HepG2 (cell line): Measurements from ENCODE around the gene GIPC3. TPM values are rescaled to one million over a fixed set of nuclear protein-coding genes. Genes with fewer than 3 reads are reported as not detected.

Experiments used
- ATAC-seq: fragments of 200-7000 bp; cut with Tn5 transposase; 3 replicates; pipeline ENCODE4 v1.9.1; 2020; ENCODE audit warnings: mild to moderate bottlenecking, moderate library complexity
- BruUV-seq: library from RNA; stranded (reverse); fragments of 400-500 nt; replicated peaks from 2 replicates; lab custom pipeline; 2021; lab: Mats Ljungman, UMichigan
- CTCF ChIA-PET: fragments of 300-600 bp; formaldehyde crosslinking; extraction: SDS; loops from one replicate; lab custom pipeline; 2021; ENCODE audit warnings: low total read pairs, inconsistent platforms, low intra/inter-chr PET ratio; lab: Yijun Ruan, JAX
- POLR2A ChIA-PET: fragments of 350-600 bp; sonication (Branson Sonifier 250); formaldehyde crosslinking; loops from one replicate; lab custom pipeline; 2020; ENCODE audit warnings: antibody characterized with exemption, inconsistent platforms; lab: Yijun Ruan, JAX
- DNase-seq: peaks from one replicate; pipeline ENCODE4 v3.0.0-alpha.2; 2015; ENCODE audit warnings: low spot score
- FAIRE-seq: peaks from 3 replicates; lab custom pipeline; 2011; peaks lifted over from hg19 to GRCh38; lab: Jason Lieb, UNC
- H2AFZ ChIP-seq: one replicate; pipeline ENCODE4 v1.6.1; 2011; ENCODE audit warnings: low read length, inconsistent platforms
- H3K27ac ChIP-seq: fragments of 300-600 bp; 3 replicates; pipeline ENCODE4 v1.8.0; 2011; ENCODE audit warnings: mixed run types, mild to moderate bottlenecking, mixed read lengths, low read length, inconsistent platforms; ENCODE audit not compliant: insufficient read depth; ENCODE audit errors: extremely low read length
- H3K27me3 ChIP-seq, 2 experiments: fragments of 200-600 bp in 1 of 2; 2 replicates in 1 of 2; 3 replicates in 1 of 2; pipeline versions ENCODE4 v1.6.0 to v1.8.0; 2011; ENCODE audit warnings: low read length in 2 of 2, mild to moderate bottlenecking in 2 of 2, moderate library complexity in 2 of 2, inconsistent platforms in 1 of 2; ENCODE audit not compliant: insufficient read depth in 2 of 2, control insufficient read depth in 1 of 2
- H3K36me3 ChIP-seq, 2 experiments: fragments of 200-600 bp in 1 of 2; replicated peaks in 1 of 2; 2 replicates in 1 of 2; 3 replicates in 1 of 2; pipeline versions ENCODE4 v1.5.1 to v1.8.0; 2011; ENCODE audit warnings: low read length in 2 of 2, inconsistent platforms in 1 of 2; ENCODE audit not compliant: insufficient read depth in 2 of 2, control insufficient read depth in 1 of 2
- H3K4me1 ChIP-seq: 2 replicates; pipeline ENCODE4 v1.5.1; 2012; ENCODE audit warnings: low read length, inconsistent platforms; ENCODE audit not compliant: insufficient read depth
- H3K4me2 ChIP-seq: 2 replicates; pipeline ENCODE4 v1.6.0; 2011; ENCODE audit warnings: low read depth, low read length, inconsistent platforms
- H3K4me3 ChIP-seq, 3 experiments: fragments of 200-600 bp in 1 of 3; sonication (generic), shearing (Covaris generic) in 1 of 3; replicated peaks in 1 of 3; 2 replicates each; pipeline ENCODE4 v1.5.1; 2011 to 2016; ENCODE audit warnings: low read length in 3 of 3, inconsistent platforms in 2 of 3, low read depth in 2 of 3, mild to moderate bottlenecking in 2 of 3, control low read depth in 1 of 3, mixed read lengths in 1 of 3; ENCODE audit not compliant: insufficient read depth in 1 of 3
- H3K79me2 ChIP-seq: one replicate; pipeline ENCODE4 v1.6.1; 2011; ENCODE audit warnings: low read length, inconsistent platforms; ENCODE audit not compliant: insufficient read depth
- H3K9ac ChIP-seq: 2 replicates; pipeline ENCODE4 v1.6.0; 2011; ENCODE audit warnings: mild to moderate bottlenecking, low read depth, low read length, inconsistent platforms; ENCODE audit not compliant: insufficient read depth
- H3K9me3 ChIP-seq: 2 replicates; pipeline ENCODE4 v1.5.1; 2012; ENCODE audit warnings: mild to moderate bottlenecking, low read length
- H4K20me1 ChIP-seq: 2 replicates; pipeline ENCODE4 v1.6.0; 2011; ENCODE audit warnings: inconsistent platforms, mild to moderate bottlenecking, low read length, moderate library complexity; ENCODE audit not compliant: insufficient read depth
- CCAR2 ChIP-seq: fragments of 200-400 bp; formaldehyde crosslinking; optimal IDR thresholded peaks from 2 replicates; pipeline ENCODE3; 2018; ENCODE audit warnings: low read depth, mild to moderate bottlenecking, low read length, moderate library complexity
- DPF2 ChIP-seq: sonication (generic); formaldehyde crosslinking; IDR thresholded peaks from 2 replicates; pipeline ENCODE4 v1.4.0; 2020; ENCODE audit warnings: mild to moderate bottlenecking, low read depth, missing genetic modification reagents, borderline replicate concordance
- FOXP4 ChIP-seq: sonication (generic); formaldehyde crosslinking; IDR thresholded peaks from 2 replicates; pipeline ENCODE4 v1.4.0; 2020; ENCODE audit warnings: missing genetic modification reagents
- RFX3 ChIP-seq: IDR thresholded peaks from 2 replicates; pipeline ENCODE4 v1.6.1; 2016; ENCODE audit warnings: missing biosample characterization, missing genetic modification reagents
- RFXANK ChIP-seq: IDR thresholded peaks from 2 replicates; pipeline ENCODE4 v1.6.1; 2016
- TBX2 ChIP-seq: sonication (generic); formaldehyde crosslinking; IDR thresholded peaks from 2 replicates; pipeline ENCODE4 v1.5.0; 2020; ENCODE audit warnings: missing genetic modification reagents, mild to moderate bottlenecking, borderline replicate concordance
- ZNF292 ChIP-seq: sonication (generic); formaldehyde crosslinking; IDR thresholded peaks from 2 replicates; pipeline ENCODE4 v1.8.1; 2022; ENCODE audit warnings: mild to moderate bottlenecking, low read depth, missing genetic modification reagents, borderline replicate concordance
- WGBS: methylation state at CpG from one replicate; pipeline ENCODE4 v1.1.6; 2017; ENCODE audit warnings: low lambda C conversion rate; 5-methylcytosine and 5-hydroxymethylcytosine counted together
- in situ Hi-C: cut with HindIII; loops from 2 replicates; pipeline ENCODE4 v1.10.0; 2017; ENCODE audit warnings: low pct_unique_long_range_greater_than_20kb; ENCODE audit not compliant: extremely low pct_ligation_motif_present
- intact Hi-C: fragments of 100-400 bp; cut with micrococcal nuclease; formaldehyde crosslinking; loops from one replicate; pipeline ENCODE4 v1.10.0; 2022; ENCODE audit not compliant: unreplicated experiment
- polyA plus RNA-seq, 8 experiments: library from polyadenylated mRNA; depleted of rRNA in 3 of 8; stranded (reverse) in 7 of 8; unstranded in 1 of 8; fragments of >200 nt; fragmentation: Illumina TruSeq in 4 of 8; extraction: Trizol in 4 of 8; gene quantifications; 2 replicates each; pipeline versions ENCODE4 v1.2.1 to v1.2.3, GENCODE V29; 2011 to 2016; ENCODE audit warnings: low read depth in 4 of 8, missing spikeins in 1 of 8, mixed read lengths in 1 of 8; ENCODE audit not compliant: insufficient read depth in 1 of 8
- total RNA-seq, 5 experiments: library from RNA; depleted of rRNA; stranded (reverse); fragments of >200 nt; fragmentation: Illumina TruSeq; extraction: Trizol; gene quantifications; 2 replicates each; pipeline ENCODE4 v1.2.3, GENCODE V29; 2016; ENCODE audit warnings: low read depth in 1 of 5

GIPC3 gene
- total and polyA plus RNA-seq, 2 of the 13 experiments (the other 11 are each of a cell fraction or from before 2014, with no cell fraction given), result 0.05 TPM; not detected in 1

GRCh38 chr19:3631053-3631861 lies 46.0 kb downstream of the GIPC3 start:
- H3K9ac ChIP-seq, result no peak overlapping the region
- BruUV-seq, result no TSS peak
- no peak for TF ChIP-seq TBX2 (CRISPR knock-in tag)
- no peak for TF ChIP-seq DPF2 (CRISPR knock-in tag)
- no peak for TF ChIP-seq FOXP4 (CRISPR knock-in tag)
- TF ChIP-seq ZNF292, result no peak
- no peak for TF ChIP-seq RFX3 (CRISPR knock-in tag)
- TF ChIP-seq RFXANK (CRISPR knock-in tag), result no peak
- no peak for TF ChIP-seq CCAR2
- TF ChIP-seq, all 625 proteins: peak for 0
- Histone ChIP-seq H3K4me1 (peaks cover 5% of the 10 kb centered on the region; the same call in 1 of the 2 replicates), H3K27me3 (no peaks in the 10 kb centered on the region; a peak in 1 of 5 replicates), H3K9me3 (no peaks in the 10 kb centered on the region), H2AFZ (no peak overlapping the region), H4K20me1 (peaks cover 2% of the 10 kb centered on the region; the same call in 1 of the 2 replicates), H3K36me3 (0 out of 5 replicates have a peak, but pooled peaks cover 0 to 4% of the 10 kb centered on the region in 2 experiments), H3K27ac (no peak overlapping the region), H3K4me2 (no peak overlapping the region), H3K4me3 (no peak overlapping the region), H3K79me2 (peaks cover 3% of the 10 kb centered on the region)
- 96% methylated on average over 27 of the region's 43 CpGs for WGBS
- DNase-seq, result no peak
- no peak for ATAC-seq
- ChIA-PET CTCF (no interaction called here), POLR2A (no interaction called here)
- in situ Hi-C loops, result no loop called here
- intact Hi-C loops, result no loop called here
- no peak for FAIRE-seq
